Activated CD4-positive, alpha-beta T cell treated with anti-CD3 and anti-CD28 coated beads for 36 hours (primary cell): ENCODE measurements around the gene ENOPH1. TPM values are rescaled to one million over a fixed set of nuclear protein-coding genes. Genes with fewer than 3 reads are reported as not detected.
A peak's percentile ranks its signal among the peaks of the same experiment; 100 is the strongest.
"Not testable (repeated sequence)": the region's sequence is repeated elsewhere in the genome, so short reads cannot be mapped to it uniquely, and the experiment has no call there.

Experiments
- ATAC-seq: fragments of 200-7000 bp; cut with Tn5 transposase; one replicate; pipeline ENCODE4 v1.10.0; 2021; ENCODE audit warnings: mild to moderate bottlenecking, moderate library complexity
- CTCF ChIA-PET: fragments of 350-600 bp; sonication (Branson Sonifier 250); formaldehyde crosslinking; loops from one replicate; lab custom pipeline; 2021; ENCODE audit warnings: antibody characterized with exemption; lab: Charles Lee
- POLR2A ChIA-PET: fragments of 350-600 bp; sonication (Branson Sonifier 250); formaldehyde crosslinking; loops from one replicate; lab custom pipeline; 2021; ENCODE audit warnings: antibody characterized with exemption, inconsistent platforms; lab: Charles Lee
- DNase-seq: peaks from one replicate; pipeline ENCODE4 v3.0.0-alpha.2; 2020
- H3K27ac Mint-ChIP-seq: one replicate; pipeline ENCODE4 v1.8.0; 2021; ENCODE audit warnings: mixed read lengths
- H3K27me3 Mint-ChIP-seq: one replicate; pipeline ENCODE4 v1.8.0; 2021; ENCODE audit warnings: mixed read lengths
- H3K36me3 Mint-ChIP-seq: one replicate; pipeline ENCODE4 v1.8.0; 2021; ENCODE audit warnings: low read depth, mixed read lengths
- H3K4me1 Mint-ChIP-seq: one replicate; pipeline ENCODE4 v1.8.0; 2021; ENCODE audit warnings: mixed read lengths
- H3K4me3 Mint-ChIP-seq: one replicate; pipeline ENCODE4 v1.8.0; 2021; ENCODE audit warnings: mild to moderate bottlenecking, moderate library complexity, mixed read lengths
- H3K9me3 Mint-ChIP-seq: one replicate; pipeline ENCODE4 v1.8.0; 2021; ENCODE audit warnings: low read depth, mixed read lengths
- intact Hi-C, 2 experiments: fragments of 100-400 bp; cut with DNase I in 1 of 2; cut with micrococcal nuclease in 1 of 2; formaldehyde crosslinking; loops; one replicate each; pipeline versions ENCODE4 v1.14.2 to v1.15.1; 2022 to 2024; cut with DNase I, micrococcal nuclease
- total RNA-seq, 2 experiments: library from RNA; stranded (reverse); gene quantifications; one replicate each; pipeline ENCODE4 v1.2.3, GENCODE V29; 2021

Gene ENOPH1
- 10 to 100 TPM; 60.1 to 81.8 TPM for total RNA-seq

- H3K27ac Mint-ChIP-seq = peak within 1 kb of the TSS; percentile 99
- ATAC-seq (peak; percentile 60), DNase-seq (peak; percentile 100)
- H3K36me3 Mint-ChIP-seq = peaks cover 70% of the 10 kb centered on the region
- H3K9me3 Mint-ChIP-seq = no peaks in the 10 kb centered on the region
- H3K27me3 Mint-ChIP-seq = no peaks in the 10 kb centered on the region
- CTCF ChIA-PET = interaction anchor here (0.9 to 2.4 kb wide), 5 partner anchors 8 to 75 kb away, joined by 3 to 14 read pairs (median 3); partner anchors contain the start of gene HNRNPD
- peak within 1 kb of the TSS; percentile 94 for H3K4me3 Mint-ChIP-seq
- POLR2A ChIA-PET = interaction anchor here (1.4 to 2.6 kb wide), 3 partner anchors 9 to 56 kb away, joined by 3 to 38 read pairs (median 6); partner anchors contain the start of gene HNRNPD
- H3K4me1 Mint-ChIP-seq = peaks cover 49% of the 10 kb centered on the region
- intact Hi-C loops = loop anchor here (1.0 to 10.0 kb wide), 11 partner anchors 56 to 1025 kb away; partner anchors contain the start of genes THAP9 (in 2 of the 2), COPS4 (in 1 of the 2), COQ2 (in 1 of the 2) and HELQ (in 1 of the 2)
Observed at GRCh38 chr4:82430193-82430963, at the start of gene ENOPH1, which contains the start of gene HNRNPDL. ENOPH1 (plus strand) TSS chr4:82430590; CDS start chr4:82430830, 240 bp downstream. HNRNPDL (minus strand) TSS chr4:82430462; CDS start chr4:82429690, 772 bp downstream.

- Mint-ChIP-seq H3K9me3 (peaks cover 4% of the 10 kb centered on the region), H3K36me3 (peaks cover 19% of the 10 kb centered on the region), H3K27me3 (no peaks in the 10 kb centered on the region), H3K4me3 (no peak overlapping the region), H3K4me1 (peaks cover 20% of the 10 kb centered on the region), H3K27ac (no peak overlapping the region)
- intact Hi-C loops = no loop called here
- ChIA-PET POLR2A (no interaction called here), CTCF (interaction anchor here (0.7 to 1.6 kb wide), 4 partner anchors 12 to 36 kb away, joined by 3 to 5 read pairs (median 3); no protein-coding TSS in a partner anchor)
- DNase-seq (no peak), ATAC-seq (no peak)
Observed at GRCh38 chr4:82380831-82381230, 49.6 kb upstream of the ENOPH1 start.

DNA sequence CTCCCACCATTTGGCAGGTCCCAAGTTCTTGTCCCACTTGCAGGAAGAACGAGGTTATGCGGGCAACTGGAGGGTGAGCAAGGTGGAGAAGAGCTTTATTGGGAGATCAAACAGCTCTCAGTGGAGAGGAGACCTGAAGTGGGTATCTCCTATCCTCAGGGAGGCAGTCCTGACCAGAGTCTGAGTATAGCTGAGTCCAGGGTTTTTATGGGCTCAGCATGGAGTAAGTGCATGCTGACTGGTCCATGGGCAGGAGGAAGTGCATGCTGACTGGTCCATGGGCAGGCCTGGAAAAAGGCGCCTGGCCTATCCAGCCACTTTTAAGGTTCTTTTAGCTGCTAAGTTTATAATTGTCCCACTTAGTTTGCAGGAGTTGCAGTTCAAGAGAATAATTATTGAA, 49.2 kb upstream of the ENOPH1 start:
- ChIA-PET POLR2A (interaction anchor here (0.6 kb wide), 1 partner anchor 406 kb away, joined by 5 read pairs; no protein-coding TSS in a partner anchor), CTCF (interaction anchor here (0.7 to 1.6 kb wide), 4 partner anchors 14 to 48 kb away, joined by 3 read pairs; no protein-coding TSS in a partner anchor)
- Mint-ChIP-seq H3K27ac (no peak overlapping the region), H3K9me3 (peaks cover 4% of the 10 kb centered on the region), H3K4me3 (no peak overlapping the region), H3K4me1 (peaks cover 16% of the 10 kb centered on the region), H3K27me3 (no peaks in the 10 kb centered on the region), H3K36me3 (peaks cover 15% of the 10 kb centered on the region)
- intact Hi-C loops = no loop called here
- no peak for ATAC-seq
- DNase-seq = no peak

- peak; percentile 77 for ATAC-seq
- H3K27ac Mint-ChIP-seq = no peak overlapping the region
- ChIA-PET CTCF (interaction anchor here (0.6 to 1.0 kb wide), 3 partner anchors 35 to 60 kb away, joined by 3 read pairs; no protein-coding TSS in a partner anchor), POLR2A (interaction anchor here (0.6 kb wide), 1 partner anchor 405 kb away, joined by 5 read pairs; no protein-coding TSS in a partner anchor)
- peaks cover 10% of the 10 kb centered on the region for H3K36me3 Mint-ChIP-seq
- H3K27me3 Mint-ChIP-seq = peaks cover 1% of the 10 kb centered on the region
- no peak overlapping the region for H3K4me3 Mint-ChIP-seq
- DNase-seq = no peak
- peaks cover 4% of the 10 kb centered on the region for H3K9me3 Mint-ChIP-seq
- intact Hi-C loops = no loop called here
- peaks cover 12% of the 10 kb centered on the region for H3K4me1 Mint-ChIP-seq
Observed at GRCh38 chr4:82381661-82382296, 48.6 kb upstream of the ENOPH1 start.

GRCh38 chr4:82382751-82383150, 47.6 kb upstream of the ENOPH1 start:
- H3K36me3 Mint-ChIP-seq = peaks cover 6% of the 10 kb centered on the region
- POLR2A ChIA-PET = no interaction called here
- peaks cover 9% of the 10 kb centered on the region for H3K4me1 Mint-ChIP-seq
- no peak for DNase-seq
- ATAC-seq = no peak
- CTCF ChIA-PET = interaction anchor here (0.8 kb wide), 1 partner anchor 18 kb away, joined by 3 read pairs; no protein-coding TSS in a partner anchor
- no peak overlapping the region for H3K27ac Mint-ChIP-seq
- H3K27me3 Mint-ChIP-seq = peaks cover 2% of the 10 kb centered on the region
- H3K9me3 Mint-ChIP-seq = peaks cover 4% of the 10 kb centered on the region
- H3K4me3 Mint-ChIP-seq = no peak overlapping the region
- intact Hi-C loops = no loop called here

DNA sequence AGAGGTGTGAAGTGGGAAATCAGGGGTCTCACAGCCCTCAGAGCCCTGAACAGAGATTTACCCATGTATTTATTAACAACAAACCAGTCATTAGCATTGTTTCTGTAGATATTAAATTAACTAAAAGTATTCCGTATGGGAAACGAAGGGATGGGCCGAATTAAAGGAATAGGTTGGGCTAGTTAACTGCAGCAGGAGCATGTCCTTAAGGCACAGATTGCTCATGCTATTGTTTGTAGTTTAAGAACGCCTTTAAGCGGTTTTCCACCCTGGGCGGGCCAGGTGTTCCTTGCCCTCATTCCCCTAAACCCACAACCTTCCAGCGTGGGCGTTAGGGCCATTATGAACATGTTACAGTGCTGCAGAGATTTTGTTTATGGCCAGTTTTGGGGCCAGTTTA, 44.1 kb upstream of the ENOPH1 start:
- ChIA-PET POLR2A (interaction anchor here (1.1 kb wide), 1 partner anchor 38 kb away, joined by 3 read pairs; no protein-coding TSS in a partner anchor), CTCF (interaction anchor here (1.9 kb wide), 1 partner anchor 11 kb away, joined by 4 read pairs; no protein-coding TSS in a partner anchor)

GRCh38 chr4:82388405-82388804, 42.0 kb upstream of the ENOPH1 start:
- DNase-seq = no peak
- no peak for ATAC-seq
- no peaks in the 10 kb centered on the region for H3K36me3 Mint-ChIP-seq
- no peak overlapping the region for H3K4me3 Mint-ChIP-seq
- no peaks in the 10 kb centered on the region for H3K4me1 Mint-ChIP-seq
- ChIA-PET POLR2A (no interaction called here), CTCF (no interaction called here)
- no peaks in the 10 kb centered on the region for H3K9me3 Mint-ChIP-seq
- peaks cover 2% of the 10 kb centered on the region for H3K27me3 Mint-ChIP-seq
- intact Hi-C loops = no loop called here
- H3K27ac Mint-ChIP-seq = no peak overlapping the region

More for the DNA sequence above, 44.1 kb upstream of the ENOPH1 start:
- H3K36me3 Mint-ChIP-seq, H3K4me1 Mint-ChIP-seq, H3K27me3 Mint-ChIP-seq, DNase-seq, H3K27ac Mint-ChIP-seq, ATAC-seq, intact Hi-C loops, H3K4me3 Mint-ChIP-seq, H3K9me3 Mint-ChIP-seq: not testable (repeated sequence)

GRCh38 chr4:82390061-82390460, 40.3 kb upstream of the ENOPH1 start:
- H3K27me3 Mint-ChIP-seq, H3K4me3 Mint-ChIP-seq, CTCF ChIA-PET, DNase-seq, intact Hi-C loops, ATAC-seq, H3K9me3 Mint-ChIP-seq, H3K4me1 Mint-ChIP-seq, H3K27ac Mint-ChIP-seq, H3K36me3 Mint-ChIP-seq: not testable (repeated sequence)
- POLR2A ChIA-PET = interaction anchor here (1.0 kb wide), 1 partner anchor 26 kb away, joined by 3 read pairs; no protein-coding TSS in a partner anchor

- ChIA-PET CTCF (interaction anchor here (1.3 kb wide), 1 partner anchor 42 kb away, joined by 3 read pairs; no protein-coding TSS in a partner anchor), POLR2A (interaction anchor here (0.6 kb wide), 1 partner anchor 354 kb away, joined by 3 read pairs; no protein-coding TSS in a partner anchor)
- Mint-ChIP-seq H3K9me3 (no peaks in the 10 kb centered on the region), H3K4me3 (no peak overlapping the region), H3K4me1 (no peaks in the 10 kb centered on the region), H3K27me3 (no peaks in the 10 kb centered on the region), H3K27ac (no peak overlapping the region), H3K36me3 (no peaks in the 10 kb centered on the region)
- ATAC-seq (no peak), DNase-seq (no peak)
- intact Hi-C loops = no loop called here
Observed at GRCh38 chr4:82394896-82395295, 35.5 kb upstream of the ENOPH1 start.

DNA sequence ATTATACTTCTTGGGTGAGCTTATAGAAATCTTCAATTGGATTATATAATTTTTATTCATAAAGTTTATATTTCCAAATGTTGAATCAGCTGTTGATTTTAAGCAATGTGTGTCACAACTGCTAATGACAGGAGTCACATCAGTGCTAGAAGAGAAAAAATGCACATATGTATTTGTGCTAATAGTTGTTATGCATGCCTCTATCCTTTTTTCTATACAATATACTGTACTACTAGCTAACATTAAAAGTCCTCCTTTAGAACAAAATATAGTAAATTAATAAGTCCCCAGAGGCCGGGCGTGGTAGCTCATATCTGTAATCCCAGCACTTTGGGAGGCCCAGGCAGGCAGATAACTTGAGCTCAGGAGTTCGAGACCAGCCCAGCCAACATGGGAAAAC, 32.9 kb upstream of the ENOPH1 start:
- Mint-ChIP-seq H3K4me1 (no peaks in the 10 kb centered on the region), H3K9me3 (no peaks in the 10 kb centered on the region), H3K36me3 (no peaks in the 10 kb centered on the region), H3K4me3 (no peak overlapping the region), H3K27ac (no peak overlapping the region), H3K27me3 (peaks cover 2% of the 10 kb centered on the region)
- POLR2A ChIA-PET = no interaction called here
- intact Hi-C loops = no loop called here
- CTCF ChIA-PET = interaction anchor here (0.6 to 1.4 kb wide), 6 partner anchors 12 to 130 kb away, joined by 3 to 5 read pairs (median 3); no protein-coding TSS in a partner anchor
- no peak for ATAC-seq
- no peak for DNase-seq

DNA sequence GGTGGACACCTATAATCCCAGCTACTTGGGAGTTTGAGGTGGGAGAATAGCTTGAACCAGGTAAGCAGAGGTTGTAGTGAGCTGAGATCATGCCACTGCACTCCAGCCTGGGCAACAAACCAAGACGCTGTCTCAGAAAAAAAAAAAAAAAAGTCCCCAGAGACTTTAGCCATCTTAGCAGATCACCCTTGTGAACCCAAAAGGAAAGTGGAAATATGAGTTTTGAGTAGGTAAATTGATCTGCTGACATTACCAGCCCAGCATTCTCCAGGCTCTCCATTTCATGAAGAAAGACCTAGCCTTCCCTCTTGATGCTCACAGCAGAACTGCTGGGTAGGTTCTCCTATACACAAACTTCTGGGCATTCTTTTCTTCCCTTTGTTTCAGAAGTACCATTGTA, 32.1 kb upstream of the ENOPH1 start:
- DNase-seq = no peak
- Mint-ChIP-seq H3K4me3 (no peak overlapping the region), H3K9me3 (no peaks in the 10 kb centered on the region), H3K27me3 (peaks cover 2% of the 10 kb centered on the region), H3K36me3 (no peaks in the 10 kb centered on the region), H3K27ac (no peak overlapping the region), H3K4me1 (no peaks in the 10 kb centered on the region)
- ChIA-PET POLR2A (interaction anchor here (0.6 kb wide), 1 partner anchor 30 kb away, joined by 3 read pairs; no protein-coding TSS in a partner anchor), CTCF (interaction anchor here (0.6 to 1.4 kb wide), 2 partner anchors 13 to 31 kb away, joined by 3 to 4 read pairs; no protein-coding TSS in a partner anchor)
- intact Hi-C loops = no loop called here
- ATAC-seq = no peak
